ENCODE results near the gene TMCC2.

- TF ChIP-seq POLR2A (IDR thresholded peaks at IDR 0.05) (no peak), CTCF (IDR thresholded peaks at IDR 0.05) (no peak)
These were observed 43.5 kb downstream of the TMCC2 start for GRCh38 chr1:205271277-205271676.

Measured in testis (tissue), 2 donors.